Measurements from ENCODE around the gene MYO1A.

GRCh38 chr12:56998316-56998715 is 51.6 kb downstream of the MYO1A start:
- TF ChIP-seq CTCF (IDR thresholded peaks at IDR 0.05) (no peak), POLR2A (IDR thresholded peaks at IDR 0.05) (no peak)
